ENCODE measurements around the gene C19orf67.
"Not testable (repeated sequence)": the region's sequence is repeated elsewhere in the genome, so short reads cannot be mapped to it uniquely, and the experiment has no call there.

The C19orf67 gene

DNA sequence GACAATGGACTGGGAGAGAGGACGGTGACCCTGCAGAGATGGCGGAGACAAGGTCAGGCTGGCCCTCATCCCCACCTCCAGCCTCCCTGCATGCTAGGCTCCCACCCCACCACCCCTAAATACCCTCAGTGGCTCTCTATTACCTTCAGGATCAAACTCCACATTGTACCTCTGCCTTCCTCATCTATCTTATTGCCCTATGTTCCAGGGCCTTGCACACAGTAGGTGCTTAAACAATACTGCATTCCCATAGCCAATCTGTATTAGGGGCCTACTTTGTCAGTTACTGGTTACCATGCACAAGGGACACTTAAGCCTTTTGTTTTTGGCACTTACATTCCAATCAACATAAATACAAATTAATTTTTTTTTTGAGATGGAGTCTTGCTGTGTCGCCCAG lies 30.2 kb downstream of the C19orf67 start:
- no peak for DNase-seq

- no peak for DNase-seq
Observed at GRCh38 chr19:14054721-14055120, 30.9 kb downstream of the C19orf67 start.

DNA sequence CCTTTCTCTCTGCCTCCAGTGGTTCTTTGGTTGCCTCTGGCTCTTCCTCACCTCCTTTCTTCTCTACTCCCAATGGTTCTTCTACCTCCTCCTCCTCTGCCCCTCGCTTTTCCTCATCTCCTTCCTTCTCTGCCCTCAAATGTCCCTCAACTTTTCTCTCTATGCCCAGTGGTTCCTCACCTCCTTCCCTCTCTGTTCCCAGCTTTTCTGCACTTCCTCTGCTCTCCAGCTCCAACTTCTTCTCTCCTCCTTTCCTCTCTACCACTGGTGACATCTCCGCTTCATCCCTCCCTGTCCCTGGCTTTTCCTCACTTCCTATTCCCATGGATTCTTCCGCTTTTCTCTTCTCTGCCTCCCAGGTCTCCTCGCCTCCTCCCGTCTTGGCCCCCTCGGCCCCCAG lies 31.5 kb downstream of the C19orf67 start:
- no peak for DNase-seq

GRCh38 chr19:14053500-14053899 lies 32.1 kb downstream of the C19orf67 start:
- no peak for DNase-seq

DNA sequence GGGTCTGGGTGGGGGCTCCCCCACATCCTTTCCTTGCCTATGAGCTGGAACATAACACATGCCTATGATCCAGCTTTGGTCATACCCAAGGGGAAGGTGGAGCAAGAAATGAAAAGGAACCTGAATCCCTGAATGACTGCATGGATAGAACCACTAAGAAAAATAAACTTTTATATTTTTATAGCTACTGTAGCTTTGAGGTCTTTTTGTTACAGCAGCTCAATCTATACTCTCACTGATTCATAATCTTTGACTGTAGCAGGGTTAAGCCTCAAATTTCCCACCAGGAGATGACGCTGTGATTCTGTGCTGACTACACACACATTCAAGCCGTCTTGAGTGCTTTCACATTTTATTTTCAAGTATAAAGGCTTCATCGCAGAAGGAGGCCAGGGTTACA lies 32.6 kb downstream of the C19orf67 start:
- no peak for DNase-seq

DNA sequence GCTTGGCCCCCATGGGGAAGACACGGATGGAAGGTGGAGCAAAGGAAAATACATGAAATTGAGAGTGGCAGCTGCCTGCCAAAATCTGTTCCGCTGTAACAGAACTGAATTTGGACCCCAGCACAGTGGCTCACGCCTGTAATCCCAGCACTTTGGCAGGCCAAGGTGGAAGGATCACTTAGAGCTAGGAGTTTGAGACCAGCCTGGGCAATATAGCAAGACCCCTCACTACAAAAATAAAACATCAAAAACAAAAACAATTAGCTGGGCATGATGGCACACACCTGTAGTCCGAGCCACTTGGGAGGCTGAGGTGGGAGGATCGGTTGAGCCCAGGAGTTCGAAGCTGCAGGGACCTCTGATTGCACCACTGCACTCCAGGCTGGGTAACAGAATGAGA lies 33.1 kb downstream of the C19orf67 start:
- DNase-seq, result no peak

GRCh38 chr19:14051980-14052379 lies 33.6 kb downstream of the C19orf67 start:
- no peak for DNase-seq

- DNase-seq, result not testable (repeated sequence)
Observed at GRCh38 chr19:14050961-14051360, 34.6 kb downstream of the C19orf67 start.

DNA sequence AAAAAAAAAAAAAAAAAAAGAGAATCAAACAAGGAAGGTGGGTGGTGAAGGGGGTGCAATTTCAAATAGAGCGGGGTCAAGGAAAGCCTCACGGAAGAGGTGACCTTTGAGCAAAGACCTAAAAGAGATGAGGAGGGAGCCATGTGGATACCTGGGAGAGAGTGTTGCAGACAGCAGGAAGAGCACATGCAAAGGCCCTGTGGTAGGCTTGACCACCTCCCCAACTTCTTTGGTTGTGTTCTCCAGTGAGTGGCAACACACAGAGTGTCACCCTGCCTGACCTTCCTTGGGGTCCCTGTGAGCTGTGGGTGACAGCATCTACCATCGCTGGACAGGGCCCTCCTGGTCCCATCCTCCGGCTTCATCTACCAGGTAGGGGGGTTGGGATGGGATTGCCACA lies 35.1 kb downstream of the C19orf67 start:
- DNase-seq, result no peak

DNA sequence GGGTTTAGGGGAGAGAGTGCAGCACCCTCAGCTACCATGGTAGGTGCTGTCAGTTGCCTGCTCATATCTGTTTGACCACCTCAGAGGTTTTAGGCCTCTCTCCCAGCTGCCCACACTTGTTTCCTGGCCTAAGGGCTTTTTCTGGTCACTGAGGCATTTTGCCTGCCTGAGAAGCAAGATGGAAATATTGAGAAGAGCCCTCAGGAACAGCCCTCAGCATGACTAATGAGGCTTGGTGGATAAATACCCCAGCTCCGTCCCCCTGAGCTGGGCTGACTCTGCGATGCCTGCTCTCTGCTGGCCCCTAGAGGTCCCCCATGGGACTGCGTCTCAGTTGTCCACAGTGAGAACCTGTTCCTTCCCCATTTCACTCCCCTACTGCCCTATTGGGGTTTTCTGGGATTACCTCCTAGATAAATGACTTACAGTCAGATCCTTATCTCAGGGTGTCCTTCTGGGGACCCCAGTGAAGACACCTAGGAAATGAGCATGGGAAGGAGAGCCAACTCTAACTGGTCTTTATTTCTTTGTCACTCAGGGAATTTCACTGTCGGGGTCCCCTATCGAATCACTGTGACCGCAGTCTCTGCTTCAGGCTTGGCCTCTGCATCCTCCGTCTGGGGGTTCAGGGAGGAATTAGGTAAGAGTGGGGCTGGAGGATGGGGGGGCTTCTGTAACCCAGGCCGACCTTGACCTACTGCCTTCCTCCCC lies 37.0 kb downstream of the C19orf67 start:
- DNase-seq, result peak; percentile 68

- DNase-seq, result not testable (repeated sequence)
Observed at GRCh38 chr19:14047866-14048265, 37.7 kb downstream of the C19orf67 start.

- DNase-seq, result peak; percentile 73
Observed at GRCh38 chr19:14042659-14043608, 42.6 kb downstream of the C19orf67 start.

DNA sequence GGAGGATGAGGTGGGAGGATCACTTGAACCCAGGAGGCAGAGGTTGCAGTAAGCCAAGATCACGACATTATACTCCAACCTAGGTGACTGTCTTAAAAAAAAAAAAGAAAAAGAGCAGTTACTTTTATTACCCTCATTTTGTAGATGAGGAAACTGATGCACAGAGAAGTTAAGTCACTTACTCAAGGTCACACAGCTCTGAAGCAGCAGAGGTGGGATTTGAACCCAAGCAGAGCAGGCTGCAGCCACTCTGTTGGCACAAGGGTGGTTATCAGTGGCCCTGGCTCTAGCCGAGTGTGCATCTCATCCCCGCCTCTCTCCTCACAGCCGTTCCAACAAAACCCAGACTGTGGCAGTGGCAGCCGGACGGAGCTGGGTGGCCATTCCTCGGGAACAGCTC lies 46.4 kb downstream of the C19orf67 start:
- DNase-seq, result no peak

DNA sequence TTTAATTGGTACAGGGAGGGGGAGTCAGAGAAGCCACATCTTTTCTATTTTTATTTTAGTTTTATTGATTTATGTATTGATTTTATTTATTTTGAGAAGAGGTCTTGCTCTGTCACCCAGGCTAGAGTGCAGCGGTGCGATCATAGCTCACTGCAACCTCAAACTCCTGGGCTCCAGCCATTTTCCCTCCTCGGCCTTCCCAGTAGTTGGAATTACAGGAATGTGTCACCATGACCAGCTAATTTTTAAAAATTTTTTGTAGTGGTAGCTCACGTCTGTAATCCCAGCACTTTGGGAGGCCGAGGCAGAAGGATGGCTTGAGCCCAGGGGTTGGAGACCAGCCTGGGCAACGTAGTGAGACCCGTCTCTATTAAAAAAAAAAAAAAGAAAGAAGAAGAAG lies 49.9 kb downstream of the C19orf67 start:
- DNase-seq, result no peak

DNA sequence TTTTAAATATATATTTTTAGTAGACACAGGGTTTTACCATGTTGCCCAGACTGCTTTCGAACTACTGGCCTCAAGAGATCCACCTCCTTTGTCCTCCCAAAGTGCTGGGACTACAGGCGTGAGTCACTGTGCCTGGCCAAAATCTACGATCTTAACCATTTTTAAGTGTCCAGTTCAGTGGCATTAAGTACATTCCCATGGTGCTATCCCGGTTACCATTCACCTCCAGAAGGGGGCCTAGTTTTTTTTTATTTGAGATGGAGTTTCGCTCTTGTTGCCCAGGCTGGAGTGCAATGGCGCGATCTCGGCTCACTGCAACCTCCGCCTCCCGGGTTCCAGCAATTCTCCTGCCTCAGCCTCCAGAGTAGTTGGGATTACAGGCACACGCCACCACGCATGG lies 50.4 kb downstream of the C19orf67 start:
- DNase-seq, result not testable (repeated sequence)

DNA sequence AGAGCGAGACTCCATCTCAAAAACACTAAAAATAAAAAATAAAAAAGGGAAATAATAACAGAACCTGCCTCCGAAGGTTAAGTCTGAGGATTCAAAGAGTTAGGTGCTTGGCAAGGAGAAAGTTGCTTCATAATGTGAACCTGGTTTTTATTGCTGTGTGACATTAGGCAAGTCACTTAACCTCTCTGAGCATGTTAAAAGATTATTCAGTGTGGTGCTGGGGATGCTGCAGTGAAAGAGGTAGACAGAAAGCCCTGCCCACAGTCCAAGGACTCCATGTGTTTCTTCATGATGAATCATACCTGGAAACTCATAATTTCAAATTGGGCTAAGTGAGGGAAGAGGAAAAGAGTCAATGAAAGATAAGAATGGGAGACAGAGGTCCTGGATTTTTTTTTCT lies 51.6 kb downstream of the C19orf67 start:
- no peak for DNase-seq

DNA sequence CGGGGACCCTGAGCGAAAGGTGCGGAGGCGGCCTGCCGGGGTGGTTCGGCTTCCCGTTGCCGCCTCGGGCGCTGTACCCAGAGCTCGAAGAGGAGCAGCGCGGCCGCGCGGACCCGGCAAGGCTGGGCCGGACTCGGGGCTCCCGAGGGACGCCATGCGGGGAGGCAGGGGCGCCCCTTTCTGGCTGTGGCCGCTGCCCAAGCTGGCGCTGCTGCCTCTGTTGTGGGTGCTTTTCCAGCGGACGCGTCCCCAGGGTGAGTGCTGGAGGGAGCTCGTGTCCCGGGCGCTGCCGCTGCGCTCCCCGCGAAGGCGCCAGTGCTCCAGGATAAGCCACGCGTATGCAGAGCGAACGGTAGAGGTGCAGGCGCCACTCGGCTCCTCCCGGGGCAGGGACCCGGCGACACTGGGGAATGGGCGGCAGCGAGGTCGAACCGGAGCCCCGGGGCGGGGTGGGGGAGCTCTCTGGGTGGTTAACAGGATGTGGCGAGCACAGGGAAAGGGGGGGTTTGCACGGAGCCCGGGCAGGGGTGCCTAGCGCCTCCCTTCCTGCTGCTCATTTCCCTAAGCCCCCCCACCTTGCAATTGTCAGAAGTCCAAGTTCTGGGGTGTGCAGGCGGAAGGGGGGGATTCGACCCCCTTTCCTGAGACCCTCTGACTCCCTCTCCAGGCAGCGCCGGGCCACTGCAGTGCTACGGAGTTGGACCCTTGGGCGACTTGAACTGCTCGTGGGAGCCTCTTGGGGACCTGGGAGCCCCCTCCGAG lies 53.7 kb downstream of the C19orf67 start, which contains the start of gene IL27RA:
IL27RA (plus strand) TSS at position 44 of the 762 bp plus-strand sequence; CDS start at position 155, 111 bp downstream.
- DNase-seq, result peak; percentile 86

Data from CD4-positive, alpha-beta T cell treated with Interleukin-4 for 4 hours (primary cell).